ENCODE data around the gene BICRA.

Gene BICRA

GRCh38 chr19:47673426-47673825 lies 64.5 kb downstream of the BICRA start:
- DNase-seq (ENCODE audit: low read depth) = no peak
- H3K4me3 ChIP-seq (ENCODE audit: low read depth, low read length) = no peak overlapping the region
- TF ChIP-seq CTCF (IDR thresholded peaks at IDR 0.05; ENCODE audit: control insufficient read depth, extremely low read depth, insufficient read depth) = no peak

- TF ChIP-seq CTCF (IDR thresholded peaks at IDR 0.05; ENCODE audit: control insufficient read depth, extremely low read depth, insufficient read depth) = no peak
Observed at GRCh38 chr19:47674548-47674947, 65.6 kb downstream of the BICRA start.

GRCh38 chr19:47675271-47675670 lies 66.3 kb downstream of the BICRA start:
- H3K4me3 ChIP-seq (ENCODE audit: low read depth, low read length) = no peak overlapping the region
- no peak for DNase-seq (ENCODE audit: low read depth)
- no peak for TF ChIP-seq CTCF (IDR thresholded peaks at IDR 0.05; ENCODE audit: control insufficient read depth, extremely low read depth, insufficient read depth)

More at GRCh38 chr19:47674548-47674947, 65.6 kb downstream of the BICRA start:
- no peak overlapping the region for H3K4me3 ChIP-seq (ENCODE audit: low read depth, low read length)
- DNase-seq (ENCODE audit: low read depth) = no peak

- no peak for TF ChIP-seq CTCF (IDR thresholded peaks at IDR 0.05; ENCODE audit: control insufficient read depth, extremely low read depth, insufficient read depth)
- no peak for DNase-seq (ENCODE audit: low read depth)
Observed at GRCh38 chr19:47675859-47676258, 66.9 kb downstream of the BICRA start.

GRCh38 chr19:47676811-47677210 lies 67.9 kb downstream of the BICRA start:
- H3K4me3 ChIP-seq (ENCODE audit: low read depth, low read length) = no peak overlapping the region
- TF ChIP-seq CTCF (IDR thresholded peaks at IDR 0.05; ENCODE audit: control insufficient read depth, extremely low read depth, insufficient read depth) = no peak
- no peak for DNase-seq (ENCODE audit: low read depth)

More at GRCh38 chr19:47675859-47676258, 66.9 kb downstream of the BICRA start:
- H3K4me3 ChIP-seq (ENCODE audit: low read depth, low read length) = no peak overlapping the region

- no peak for TF ChIP-seq CTCF (IDR thresholded peaks at IDR 0.05; ENCODE audit: control insufficient read depth, extremely low read depth, insufficient read depth)
- DNase-seq (ENCODE audit: low read depth) = no peak
Observed at GRCh38 chr19:47679251-47679900, 70.4 kb downstream of the BICRA start.

More at GRCh38 chr19:47679251-47679900, 70.4 kb downstream of the BICRA start:
- no peak overlapping the region for H3K4me3 ChIP-seq (ENCODE audit: low read depth, low read length)

All from LNCaP clone FGC (cell line).